NB4 (cell line): Measurements from ENCODE around the gene KPNA4.
"Not testable (repeated sequence)": the region's sequence is repeated elsewhere in the genome, so short reads cannot be mapped to it uniquely, and the experiment has no call there.

Experiments
- DNase-seq: peaks from one replicate; pipeline ENCODE4 v3.0.0; 2010; ENCODE audit warnings: low read depth
- H3K4me3 ChIP-seq: one replicate; pipeline ENCODE4 v1.5.1; 2011; ENCODE audit warnings: mild to moderate bottlenecking, low read depth, low read length, moderate library complexity
- CTCF ChIP-seq: IDR thresholded peaks from one replicate; pipeline ENCODE4 v1.5.1; 2012; ENCODE audit warnings: low read depth, low read length
- MAX ChIP-seq: IDR thresholded peaks from 2 replicates; pipeline ENCODE4 v1.6.1; 2011; ENCODE audit warnings: low read depth, low read length
- MYC ChIP-seq: IDR thresholded peaks from 2 replicates; pipeline ENCODE4 v1.6.1; 2011; ENCODE audit warnings: low read depth, low read length
- POLR2A ChIP-seq: IDR thresholded peaks from 2 replicates; pipeline ENCODE4 v1.6.1; 2011; ENCODE audit warnings: mild to moderate bottlenecking; ENCODE audit not compliant: insufficient read length; ENCODE audit errors: extremely low read depth

The KPNA4 gene

GRCh38 chr3:160454995-160455394 is 110.4 kb downstream of the KPNA4 start:
- H3K4me3 ChIP-seq: no peak overlapping the region
- no peak for TF ChIP-seq POLR2A
- DNase-seq: no peak

GRCh38 chr3:160452251-160452650 is 113.1 kb downstream of the KPNA4 start:
- H3K4me3 ChIP-seq, DNase-seq: not testable (repeated sequence)

GRCh38 chr3:160451602-160452001 is 113.8 kb downstream of the KPNA4 start:
- H3K4me3 ChIP-seq: no peak overlapping the region
- no peak for DNase-seq
- TF ChIP-seq MAX: no peak
- TF ChIP-seq POLR2A: no peak
- no peak for TF ChIP-seq MYC
- no peak for TF ChIP-seq CTCF

- no peak for DNase-seq
- TF ChIP-seq CTCF: no peak
- no peak for TF ChIP-seq POLR2A
- H3K4me3 ChIP-seq: no peak overlapping the region
Observed at GRCh38 chr3:160450846-160451245, 114.5 kb downstream of the KPNA4 start.

- H3K4me3 ChIP-seq: no peak within 1 kb of the TSS
- no peak for DNase-seq
- TF ChIP-seq MYC (no peak), POLR2A (no peak), MAX (no peak), CTCF (no peak)
Observed at GRCh38 chr3:160449636-160450598, 115.5 kb downstream of the KPNA4 start, which contains the start of gene TRIM59. TSS of gene TRIM59 (minus strand) at chr3:160449786. CDS start at chr3:160439183, 10,603 bp downstream.

- TF ChIP-seq MYC (no peak), POLR2A (no peak), MAX (no peak), CTCF (no peak)
- no peak for DNase-seq
Observed at GRCh38 chr3:160448845-160449635, 116.3 kb downstream of the KPNA4 start.

More at GRCh38 chr3:160448845-160449635, 116.3 kb downstream of the KPNA4 start:
- H3K4me3 ChIP-seq: no peak overlapping the region
